Upper lobe of left lung (tissue), 6 donors: ENCODE data around the gene GRID1. TPM values are rescaled to one million over a fixed set of nuclear protein-coding genes. Genes with fewer than 3 reads are reported as not detected.
A peak's percentile ranks its signal among the peaks of the same experiment; 100 is the strongest.

Source experiments
- ATAC-seq, 2 donors: fragments of 200-7000 bp; cut with Tn5 transposase; one replicate each; pipeline ENCODE4 v1.9.1; 2022; ENCODE audit warnings: mild to moderate bottlenecking in 2 of 2, moderate library complexity in 2 of 2; ENCODE audit not compliant: low FRiP score in 2 of 2
- DNase-seq, 2 donors: peaks; one replicate each; pipeline ENCODE4 v3.0.0-alpha.2; 2019 to 2020
- H3K27ac ChIP-seq, 4 donors: fragments of 200-600 bp; sonication (generic); one replicate each; pipeline ENCODE4 v1.5.1; 2016 to 2019
- H3K27me3 ChIP-seq, 4 donors: fragments of 200-600 bp; sonication (generic); one replicate each; pipeline ENCODE4 v1.5.1; 2017 to 2019
- H3K36me3 ChIP-seq, 4 donors: fragments of 200-600 bp; sonication (generic); one replicate each; pipeline ENCODE4 v1.5.1; 2016 to 2019
- H3K4me1 ChIP-seq, 4 donors: fragments of 200-600 bp; sonication (generic); one replicate each; pipeline ENCODE4 v1.5.1; 2018 to 2019
- H3K4me3 ChIP-seq, 4 donors: fragments of 200-600 bp; sonication (generic); one replicate each; pipeline ENCODE4 v1.5.1; 2017 to 2019; ENCODE audit warnings: mild to moderate bottlenecking in 2 of 4, moderate library complexity in 1 of 4
- H3K9me3 ChIP-seq, 4 donors: fragments of 200-600 bp; sonication (generic); one replicate each; pipeline ENCODE4 v1.5.1; 2018 to 2019
- CTCF ChIP-seq, 6 experiments: fragments of 450-650 bp in 4 of 6; fragments of 200-600 bp in 2 of 6; sonication (generic) in 2 of 6; IDR thresholded peaks; one replicate each; pipeline ENCODE4 v1.5.1; 2016 to 2019; ENCODE audit warnings: antibody characterized with exemption in 6 of 6
- EP300 ChIP-seq, 4 donors: sonication (generic); formaldehyde crosslinking; IDR thresholded peaks; one replicate each; pipeline ENCODE4 v1.5.1; 2017; ENCODE audit warnings: antibody characterized with exemption in 4 of 4, control low read depth in 2 of 4
- POLR2A ChIP-seq, 4 donors: fragments of 450-650 bp; IDR thresholded peaks; one replicate each; pipeline ENCODE4 v1.5.1; 2016 to 2017; ENCODE audit warnings: antibody characterized with exemption in 4 of 4, mild to moderate bottlenecking in 2 of 4
- POLR2AphosphoS5 ChIP-seq, 2 donors: sonication (generic); formaldehyde crosslinking; IDR thresholded peaks; one replicate each; pipeline ENCODE4 v1.5.1; 2017; ENCODE audit warnings: antibody characterized with exemption in 2 of 2
- WGBS, 2 donors: methylation state at CpG; one replicate each; pipeline ENCODE4 v1.1.5; 2017 to 2018; 5-methylcytosine and 5-hydroxymethylcytosine counted together
- total RNA-seq, 6 donors: library from RNA; depleted of rRNA in 4 of 6; stranded (reverse); fragments of >200 nt in 4 of 6; gene quantifications; one replicate each; pipeline versions ENCODE4 v1.1.0 to v1.2.1, GENCODE V29; 2016 to 2021
- donor health status: DM: no; HTN: no; CAD: no; lungs with moderate emphysema.
- donor health status: DM: no; HTN: yes; CAD: no; lungs with severe emphysema.

Gene GRID1
- total RNA-seq, 6 donors from 2014 or later = 1.5 to 5.2 (median 3.2) TPM

- Histone ChIP-seq H3K9me3 (no peaks in the 10 kb centered on the region), H3K4me1 (peaks cover 0 to 10% (median 4%) of the 10 kb centered on the region in 4 donors), H3K4me3 (no peak overlapping the region), H3K27me3 (no peaks in the 10 kb centered on the region), H3K36me3 (no peaks in the 10 kb centered on the region), H3K27ac (peak overlapping the region in 2 of 4 donors; percentile 12 to 20)
- DNase-seq (no peak), ATAC-seq (peak in 1 of 2 donors; percentile 82)
- TF ChIP-seq EP300 (IDR thresholded peaks at IDR 0.05) (no peak), POLR2AphosphoS5 (IDR thresholded peaks at IDR 0.05) (no peak), POLR2A (IDR thresholded peaks at IDR 0.05) (no peak), CTCF (IDR thresholded peaks at IDR 0.05) (no peak)
- WGBS, 2 donors = 50 to 57% methylated on average over 4 of the region's 4 CpGs
Observed at GRCh38 chr10:85642421-85643170, 724.0 kb downstream of the GRID1 start.

- peak overlapping the region in 2 of 4 donors; percentile 12 to 20 for H3K27ac ChIP-seq
- ATAC-seq (no peak), DNase-seq (no peak)
- H3K27me3 ChIP-seq = no peaks in the 10 kb centered on the region
- H3K36me3 ChIP-seq = no peaks in the 10 kb centered on the region
- H3K9me3 ChIP-seq = no peaks in the 10 kb centered on the region
- TF ChIP-seq POLR2AphosphoS5 (IDR thresholded peaks at IDR 0.05) = no peak
- 70 to 78% methylated on average over 1 of the region's 1 CpG for WGBS, 2 donors
- H3K4me3 ChIP-seq = no peak overlapping the region
- peaks cover 0 to 10% (median 4%) of the 10 kb centered on the region in 4 donors for H3K4me1 ChIP-seq
Observed at GRCh38 chr10:85642082-85642420, 724.5 kb downstream of the GRID1 start.

- ATAC-seq (no peak), DNase-seq (peak in 1 of 2 donors; percentile 27)
- Histone ChIP-seq H3K4me1 (peaks cover 0 to 10% (median 4%) of the 10 kb centered on the region in 4 donors), H3K9me3 (no peaks in the 10 kb centered on the region), H3K27ac (no peak overlapping the region), H3K27me3 (no peaks in the 10 kb centered on the region), H3K36me3 (no peaks in the 10 kb centered on the region), H3K4me3 (no peak overlapping the region)
- TF ChIP-seq EP300 (IDR thresholded peaks at IDR 0.05) (no peak), CTCF (IDR thresholded peaks at IDR 0.05) (no peak), POLR2AphosphoS5 (IDR thresholded peaks at IDR 0.05) (no peak), POLR2A (IDR thresholded peaks at IDR 0.05) (no peak)
- 54 to 57% methylated on average over 6 of the region's 6 CpGs for WGBS, 2 donors
Observed at GRCh38 chr10:85641479-85642009, 725.1 kb downstream of the GRID1 start.

GRCh38 chr10:85638797-85639196 is 727.8 kb downstream of the GRID1 start:
- no peak overlapping the region for H3K27ac ChIP-seq
- no peaks in the 10 kb centered on the region for H3K27me3 ChIP-seq
- H3K4me1 ChIP-seq = peaks cover 0 to 10% (median 4%) of the 10 kb centered on the region in 4 donors
- ATAC-seq = no peak
- no peak overlapping the region for H3K4me3 ChIP-seq
- no peaks in the 10 kb centered on the region for H3K36me3 ChIP-seq
- no peak for DNase-seq
- TF ChIP-seq CTCF (IDR thresholded peaks at IDR 0.05) (no peak), EP300 (IDR thresholded peaks at IDR 0.05) (no peak), POLR2A (IDR thresholded peaks at IDR 0.05) (no peak), POLR2AphosphoS5 (IDR thresholded peaks at IDR 0.05) (no peak)
- H3K9me3 ChIP-seq = no peaks in the 10 kb centered on the region

GRCh38 chr10:85635650-85636049 is 730.9 kb downstream of the GRID1 start:
- Histone ChIP-seq H3K9me3 (no peaks in the 10 kb centered on the region), H3K36me3 (no peaks in the 10 kb centered on the region), H3K4me3 (no peak overlapping the region), H3K27ac (no peak overlapping the region), H3K4me1 (no peaks in the 10 kb centered on the region), H3K27me3 (no peaks in the 10 kb centered on the region)
- WGBS, 2 donors = 87 to 93% methylated on average over 5 of the region's 5 CpGs
- DNase-seq (no peak), ATAC-seq (no peak)
- TF ChIP-seq POLR2AphosphoS5 (IDR thresholded peaks at IDR 0.05) (no peak), POLR2A (IDR thresholded peaks at IDR 0.05) (no peak), CTCF (IDR thresholded peaks at IDR 0.05) (no peak), EP300 (IDR thresholded peaks at IDR 0.05) (no peak)
